GM12878 (cell line): ENCODE measurements around the gene SKIDA1.

Experiments
- BHLHE40 ChIP-seq, 2 experiments: fragments of 450-650 bp in 1 of 2; IDR thresholded peaks; 2 replicates each; pipeline ENCODE4 v1.6.1; 2011 to 2017; ENCODE audit warnings: low read depth in 2 of 2, borderline replicate concordance in 1 of 2, improper control_type of control experiment in 1 of 2, low read length in 1 of 2, mild to moderate bottlenecking in 1 of 2
- HDAC6 ChIP-seq: fragments of 200-600 bp; sonication (generic); IDR thresholded peaks from one replicate; pipeline ENCODE4 v1.8.0; 2017; ENCODE audit warnings: antibody characterized with exemption; ENCODE audit not compliant: unreplicated experiment
- KDM1A ChIP-seq: fragments of 200-600 bp; sonication (generic); IDR thresholded peaks from 2 replicates; pipeline ENCODE4 v1.6.1; 2016; ENCODE audit warnings: borderline replicate concordance
- MYC ChIP-seq: IDR thresholded peaks from 2 replicates; pipeline ENCODE4 v1.6.1; 2011; ENCODE audit warnings: mild to moderate bottlenecking, low read length, moderate library complexity, inconsistent platforms; ENCODE audit not compliant: insufficient read depth, insufficient replicate concordance, insufficient read length, severe bottlenecking
- NRF1 ChIP-seq: conservative IDR thresholded peaks from 2 replicates; pipeline ENCODE4 v1.6.1; 2011; ENCODE audit warnings: mild to moderate bottlenecking, low read depth, low read length, improper control_type of control experiment
- POLR2A ChIP-seq: IDR thresholded peaks from 2 replicates; pipeline ENCODE4 v1.6.1; 2011; ENCODE audit warnings: low read depth, mild to moderate bottlenecking, low read length
- POLR2AphosphoS5 ChIP-seq: IDR thresholded peaks from 2 replicates; pipeline ENCODE4 v1.6.1; 2011; ENCODE audit warnings: mild to moderate bottlenecking, low read length, inconsistent platforms
- TBL1XR1 ChIP-seq: IDR thresholded peaks from 2 replicates; pipeline ENCODE4 v1.6.1; 2012; ENCODE audit warnings: low read depth, low read length, improper control_type of control experiment
- ZSCAN29 ChIP-seq: fragments of 450-650 bp; IDR thresholded peaks from 2 replicates; pipeline ENCODE4 v1.6.1; 2017; ENCODE audit warnings: mild to moderate bottlenecking, moderate library complexity
- TF ChIP-seq, protein P1 (sequence below), 3 experiments: IDR thresholded peaks in 2 of 3; conservative IDR thresholded peaks in 1 of 3; 2 replicates each; pipeline ENCODE4 v1.5.1; 2011; ENCODE audit warnings: low read depth in 3 of 3, low read length in 3 of 3, mild to moderate bottlenecking in 3 of 3, control low read depth in 2 of 3, moderate library complexity in 2 of 3, inconsistent platforms in 1 of 3, mixed read lengths in 1 of 3; ENCODE audit not compliant: control insufficient read depth in 2 of 3, insufficient read depth in 1 of 3; ENCODE audit errors: extremely low read depth in 1 of 3

GRCh38 chr10:21514129-21514817, 11.2 kb downstream of the SKIDA1 start:
- TF ChIP-seq HDAC6 (no peak), NRF1 (no peak), BHLHE40 (IDR thresholded peaks at IDR 0.05; ENCODE audit: borderline replicate concordance in 1 of 2, low read depth in 2 of 2, low read length in 1 of 2) (no peak), ZSCAN29 (no peak), POLR2A (no peak), KDM1A (no peak), POLR2AphosphoS5 (no peak), MYC (no peak), TBL1XR1 (no peak)
- TF ChIP-seq, protein P1, sequence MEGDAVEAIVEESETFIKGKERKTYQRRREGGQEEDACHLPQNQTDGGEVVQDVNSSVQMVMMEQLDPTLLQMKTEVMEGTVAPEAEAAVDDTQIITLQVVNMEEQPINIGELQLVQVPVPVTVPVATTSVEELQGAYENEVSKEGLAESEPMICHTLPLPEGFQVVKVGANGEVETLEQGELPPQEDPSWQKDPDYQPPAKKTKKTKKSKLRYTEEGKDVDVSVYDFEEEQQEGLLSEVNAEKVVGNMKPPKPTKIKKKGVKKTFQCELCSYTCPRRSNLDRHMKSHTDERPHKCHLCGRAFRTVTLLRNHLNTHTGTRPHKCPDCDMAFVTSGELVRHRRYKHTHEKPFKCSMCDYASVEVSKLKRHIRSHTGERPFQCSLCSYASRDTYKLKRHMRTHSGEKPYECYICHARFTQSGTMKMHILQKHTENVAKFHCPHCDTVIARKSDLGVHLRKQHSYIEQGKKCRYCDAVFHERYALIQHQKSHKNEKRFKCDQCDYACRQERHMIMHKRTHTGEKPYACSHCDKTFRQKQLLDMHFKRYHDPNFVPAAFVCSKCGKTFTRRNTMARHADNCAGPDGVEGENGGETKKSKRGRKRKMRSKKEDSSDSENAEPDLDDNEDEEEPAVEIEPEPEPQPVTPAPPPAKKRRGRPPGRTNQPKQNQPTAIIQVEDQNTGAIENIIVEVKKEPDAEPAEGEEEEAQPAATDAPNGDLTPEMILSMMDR (IDR thresholded peaks at IDR 0.05 in 2 of 3, conservative IDR thresholded peaks at IDR 0.05 in 1 of 3; ENCODE audit: control insufficient read depth in 2 of 3, extremely low read depth in 1 of 3, insufficient read depth in 1 of 3, low read depth in 3 of 3, low read length in 3 of 3): no peak
